Dermis microvascular lymphatic vessel endothelial cell (primary cell): ENCODE measurements around the gene INA. TPM values are rescaled to one million over a fixed set of nuclear protein-coding genes. Genes with fewer than 3 reads are reported as not detected.
"Not testable (repeated sequence)": the region's sequence is repeated elsewhere in the genome, so short reads cannot be mapped to it uniquely, and the experiment has no call there.

ENCODE experiments used
- DNase-seq, 2 donors: peaks; one replicate each; pipeline versions ENCODE4 v3.0.0 to v3.0.0-alpha.2; 2010; ENCODE audit warnings: low read depth in 2 of 2
- total RNA-seq: library from RNA; depleted of rRNA; stranded (reverse); fragments of >200 nt; gene quantifications from 2 replicates; pipeline ENCODE4 v1.2.1, GENCODE V29; 2014

INA gene
- 0.13 TPM in 2 replicates for total RNA-seq

DNA sequence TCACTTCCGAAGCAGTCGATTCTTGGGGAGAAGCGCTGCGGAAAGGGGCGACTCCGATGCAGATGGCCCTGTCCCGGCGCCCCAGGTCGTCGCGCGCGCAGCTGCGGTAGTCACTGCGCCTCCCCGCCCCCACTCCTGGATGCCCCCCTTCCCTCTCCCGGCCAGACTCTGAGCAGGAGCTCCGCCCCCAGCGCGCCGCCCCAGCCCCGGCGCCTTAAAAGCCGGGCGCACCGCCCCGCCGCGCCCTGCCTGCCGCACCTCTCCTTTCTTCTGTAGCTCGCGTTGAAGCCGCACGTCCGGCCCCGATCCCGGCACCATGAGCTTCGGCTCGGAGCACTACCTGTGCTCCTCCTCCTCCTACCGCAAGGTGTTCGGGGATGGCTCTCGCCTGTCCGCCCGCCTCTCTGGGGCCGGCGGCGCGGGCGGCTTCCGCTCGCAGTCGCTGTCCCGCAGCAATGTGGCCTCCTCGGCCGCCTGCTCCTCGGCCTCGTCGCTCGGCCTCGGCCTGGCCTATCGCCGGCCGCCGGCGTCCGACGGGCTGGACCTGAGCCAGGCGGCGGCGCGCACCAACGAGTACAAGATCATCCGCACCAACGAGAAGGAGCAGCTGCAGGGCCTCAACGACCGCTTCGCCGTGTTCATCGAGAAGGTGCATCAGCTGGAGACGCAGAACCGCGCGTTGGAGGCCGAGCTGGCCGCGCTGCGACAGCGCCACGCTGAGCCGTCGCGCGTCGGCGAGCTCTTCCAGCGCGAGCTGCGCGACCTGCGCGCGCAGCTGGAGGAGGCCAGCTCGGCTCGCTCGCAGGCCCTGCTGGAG lies at the start of gene INA:
Gene INA, plus strand, starts transcription at position 243 of the 817 bp plus-strand sequence. Its CDS starts 74 bp downstream, at position 317.
- peak in 1 of 2 donors; percentile 51 for DNase-seq

DNA sequence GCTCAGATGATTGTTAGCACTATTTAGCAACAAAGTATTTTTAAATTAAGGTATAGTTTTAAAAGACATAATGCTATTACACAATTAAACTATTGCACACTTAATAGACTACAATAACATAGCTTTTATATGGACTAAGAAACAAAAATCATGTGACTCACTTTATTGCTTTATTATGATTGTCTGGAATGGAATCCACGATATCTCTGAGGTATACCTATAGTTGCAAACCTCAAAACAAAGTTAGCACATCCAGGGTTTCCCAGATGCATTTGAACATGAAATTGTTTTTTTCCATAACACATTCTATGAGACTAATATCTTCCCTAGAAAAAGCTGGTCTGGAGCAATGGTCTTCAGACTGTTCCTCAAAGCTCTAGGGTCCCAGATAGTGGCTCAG lies 49.5 kb upstream of the INA start:
- no peak for DNase-seq

DNA sequence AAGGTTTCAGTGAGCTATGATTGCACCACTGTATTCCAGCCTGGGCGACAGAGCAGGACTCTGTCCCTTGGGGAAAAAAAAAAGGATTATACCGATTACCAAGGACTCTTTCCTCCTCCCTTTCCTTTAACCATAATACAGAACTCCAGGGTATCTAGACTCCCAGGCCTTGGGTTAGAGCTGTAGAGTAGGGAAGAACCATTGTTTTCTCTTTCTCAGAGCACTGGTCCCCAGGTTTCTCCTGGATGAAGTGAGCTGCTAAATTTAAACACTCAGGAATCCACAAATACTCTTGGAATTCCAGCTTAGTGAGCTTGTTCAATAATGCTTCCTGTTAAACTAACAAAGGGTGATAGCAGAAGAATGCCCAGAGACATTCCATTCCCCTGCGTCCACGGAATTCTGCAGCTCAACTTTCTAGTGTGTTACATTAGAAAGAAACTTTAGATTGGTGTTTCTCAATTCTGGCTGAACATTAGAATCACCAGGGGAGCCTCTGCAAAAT lies 45.8 kb upstream of the INA start:
- peak; percentile 22 to 88 for DNase-seq

DNA sequence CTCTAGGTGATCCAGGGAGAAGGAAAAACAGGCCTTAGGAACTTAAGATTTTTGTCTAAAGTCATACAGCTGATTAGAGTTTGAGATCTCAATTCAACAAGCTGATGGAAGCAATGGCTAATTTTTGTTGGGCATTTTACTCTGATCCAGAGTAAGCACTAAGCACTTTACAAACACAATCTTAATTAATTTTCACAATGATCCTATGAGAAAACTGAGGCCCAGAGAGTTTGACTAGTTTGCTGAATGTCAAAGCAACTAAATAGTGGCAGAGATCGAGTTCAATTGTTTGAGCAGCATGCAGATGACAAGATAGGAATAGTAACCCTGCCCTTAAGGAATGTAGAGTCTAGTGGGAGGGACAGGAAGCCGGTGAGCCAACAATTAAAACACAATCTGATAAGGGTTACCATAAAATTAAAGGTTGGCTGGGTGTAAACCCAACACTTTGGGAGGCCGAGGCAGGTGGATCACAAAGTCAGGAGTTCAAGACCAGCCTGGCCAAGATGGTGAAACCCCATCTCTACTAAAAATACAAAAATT lies 44.7 kb upstream of the INA start:
- no peak for DNase-seq

DNA sequence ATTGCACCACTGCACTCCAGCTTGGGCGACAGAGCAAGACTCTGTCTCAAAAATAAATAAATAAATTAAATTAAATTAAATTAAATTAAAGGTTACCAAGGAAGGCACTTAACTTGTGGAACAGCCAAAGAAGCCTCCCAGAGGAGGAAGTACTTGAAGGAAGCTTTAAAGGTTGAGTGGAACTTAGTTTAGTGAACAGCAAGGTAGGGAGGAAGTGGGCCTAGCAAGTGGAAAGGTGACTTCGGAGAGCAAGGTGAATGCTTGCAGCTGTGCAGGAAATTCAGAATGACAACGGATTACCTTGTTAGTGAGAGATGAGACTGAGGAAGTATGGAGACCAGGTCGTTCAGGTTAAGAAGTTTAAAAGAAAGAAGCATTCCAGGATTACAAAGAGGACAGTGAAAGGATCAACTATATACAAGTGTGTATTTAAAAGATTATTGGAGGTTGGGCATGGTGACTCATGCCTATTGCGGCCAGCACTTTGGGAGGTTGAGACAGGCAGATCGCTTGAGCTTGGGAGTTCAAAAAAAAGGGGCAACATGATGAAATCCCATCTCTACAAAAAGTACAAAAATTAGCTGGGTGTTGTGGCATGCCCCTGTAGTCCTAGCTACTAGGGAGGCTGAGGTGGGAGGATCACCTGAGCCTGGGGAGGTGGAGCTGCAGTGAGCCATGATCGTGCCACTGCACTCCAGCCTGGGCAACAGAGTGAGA lies 44.0 kb upstream of the INA start:
- DNase-seq = no peak

DNA sequence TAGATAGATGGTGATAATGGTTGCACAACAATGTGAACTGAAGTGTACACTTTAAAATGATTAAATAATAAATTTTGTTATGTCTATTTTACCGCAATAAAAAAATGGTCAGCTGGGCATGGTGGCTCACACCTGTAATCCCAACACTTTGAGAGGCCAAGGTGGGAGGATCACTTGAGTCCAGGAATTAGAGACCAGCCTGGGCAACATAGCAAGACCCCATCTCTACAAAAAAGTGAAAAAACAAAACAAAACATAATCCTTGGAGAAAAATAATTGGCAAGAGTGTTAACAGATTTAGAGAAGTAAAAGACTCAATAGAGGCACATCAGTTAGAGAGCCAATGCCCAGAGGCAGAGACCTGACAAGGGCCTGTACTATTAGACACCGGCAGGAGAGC lies 41.2 kb upstream of the INA start:
- no peak for DNase-seq

DNA sequence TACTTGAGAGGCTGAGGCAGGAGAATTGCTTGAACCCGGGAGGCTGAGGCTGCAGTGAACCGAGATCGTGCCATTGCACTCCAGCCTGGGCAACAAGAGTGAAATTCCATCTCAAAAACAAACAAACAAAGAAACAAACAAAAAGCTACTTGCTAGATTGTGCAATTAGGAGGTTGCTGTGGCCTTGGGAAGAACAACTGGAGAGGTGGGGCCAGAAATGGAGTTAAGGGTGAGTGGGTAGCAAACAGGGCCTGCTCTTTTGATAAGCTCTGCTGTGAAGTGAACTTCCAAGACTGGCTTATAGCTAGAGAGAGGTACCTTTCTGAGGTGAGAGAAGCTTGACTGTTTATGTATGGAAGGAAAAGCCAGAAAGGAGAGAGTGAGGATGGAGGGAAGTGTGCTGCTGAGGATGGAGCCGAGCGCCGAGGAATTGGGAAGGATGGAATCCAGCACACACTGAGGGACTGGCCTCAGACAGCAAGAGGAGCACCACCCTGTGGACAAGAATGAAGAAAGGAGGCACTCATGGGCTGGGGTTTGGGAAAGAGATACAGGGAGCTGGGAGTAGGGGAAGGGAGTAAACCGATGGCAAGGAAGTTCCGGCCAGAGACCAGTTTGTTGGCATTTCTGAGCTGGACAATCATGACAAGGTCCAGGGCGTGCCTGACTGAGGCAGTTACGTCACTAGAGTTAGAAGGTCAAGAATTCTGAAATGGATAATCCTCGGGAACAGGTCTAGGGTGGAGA lies 38.3 kb upstream of the INA start:
- DNase-seq = peak in 1 of 2 donors; percentile 45

DNA sequence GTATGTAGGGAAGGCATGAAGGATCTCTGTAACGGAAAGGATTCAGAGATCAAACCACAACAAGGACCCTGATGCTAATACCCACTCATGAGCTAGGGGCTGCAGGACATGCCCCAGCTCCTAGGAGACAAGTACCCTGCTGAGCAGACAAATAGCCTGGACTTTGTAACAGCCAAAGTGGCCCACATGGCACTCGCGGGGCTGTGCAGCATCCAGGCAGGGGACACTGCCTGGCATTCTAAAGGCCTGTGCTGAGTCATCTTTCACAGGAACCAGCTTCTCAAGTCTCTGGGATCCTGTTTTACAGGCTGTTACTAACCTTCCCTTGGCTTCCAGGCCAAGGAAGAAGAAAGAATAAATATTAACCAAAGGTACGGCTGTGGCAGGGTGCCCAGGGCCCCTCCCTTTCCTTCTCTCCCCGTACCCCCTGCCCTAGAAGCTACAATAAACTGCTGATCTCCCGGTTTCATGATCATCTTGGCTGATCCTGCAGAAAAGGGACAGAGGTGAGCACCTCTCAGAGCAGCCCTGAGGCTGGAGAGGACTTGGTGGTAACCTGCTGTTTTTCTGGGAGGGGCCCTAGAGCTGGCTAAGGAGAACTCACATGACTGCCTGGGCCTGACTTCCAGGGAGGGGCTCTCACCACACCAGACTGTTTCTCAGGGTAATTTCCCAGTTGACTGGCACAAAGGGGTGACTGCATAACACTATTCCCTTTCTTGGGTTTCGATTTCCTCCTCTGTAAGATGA lies 35.5 kb upstream of the INA start:
- peak in 1 of 2 donors; percentile 56 for DNase-seq

DNA sequence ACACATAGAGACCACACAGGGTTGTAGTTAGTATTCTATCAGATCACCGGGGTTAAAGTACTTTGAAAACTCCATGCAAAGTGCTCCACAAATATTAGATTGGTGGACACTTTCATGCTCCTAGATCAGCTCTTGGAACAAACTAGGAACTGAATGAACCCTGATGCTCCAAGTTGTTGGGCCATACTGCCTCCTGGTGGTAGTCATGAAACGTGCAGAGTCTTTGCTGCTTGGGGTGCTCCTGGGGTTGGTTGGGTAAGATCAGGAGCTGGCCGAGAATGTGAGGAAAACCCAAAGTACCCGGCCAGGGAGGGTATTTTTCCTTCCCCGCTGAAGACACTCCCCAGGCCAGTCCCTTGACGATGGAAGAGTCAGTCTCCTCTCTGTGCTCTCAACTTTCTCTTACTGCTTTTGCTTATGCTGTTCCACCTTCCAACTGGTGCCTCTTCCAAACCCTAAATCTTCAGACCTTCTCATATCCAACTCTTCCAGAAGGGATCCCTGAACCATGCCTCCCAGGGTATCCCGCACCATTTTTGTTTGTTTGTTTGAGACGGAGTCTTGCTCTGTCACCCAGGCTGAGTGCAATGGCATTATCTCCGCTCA lies 32.2 kb upstream of the INA start:
- peak; percentile 77 to 81 for DNase-seq

DNA sequence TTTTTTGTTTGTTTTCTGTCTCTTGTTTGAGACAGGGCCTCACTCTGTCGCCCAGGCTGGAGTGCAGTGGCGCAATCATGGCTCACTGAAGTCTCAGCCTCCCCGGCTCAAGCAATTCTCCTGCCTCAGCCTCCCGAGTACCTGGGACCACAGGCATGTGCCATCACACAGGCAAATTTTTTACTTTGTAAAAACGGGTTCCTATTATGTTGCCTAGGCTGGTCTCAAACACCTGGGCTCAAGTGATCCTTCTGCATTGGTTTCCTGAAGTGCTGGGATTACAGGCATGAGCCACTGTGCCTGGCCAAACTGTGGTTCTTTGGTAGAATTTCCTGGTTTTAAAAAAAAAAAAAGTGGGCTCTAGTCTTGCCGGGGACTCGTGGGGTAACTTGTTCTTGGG lies 31.4 kb upstream of the INA start, which contains the start of gene RPEL1:
Gene RPEL1, plus strand, starts transcription at position 301 of the 400 bp plus-strand sequence. CDS start 110 bp downstream, outside the sequence.
- DNase-seq = not testable (repeated sequence)

DNA sequence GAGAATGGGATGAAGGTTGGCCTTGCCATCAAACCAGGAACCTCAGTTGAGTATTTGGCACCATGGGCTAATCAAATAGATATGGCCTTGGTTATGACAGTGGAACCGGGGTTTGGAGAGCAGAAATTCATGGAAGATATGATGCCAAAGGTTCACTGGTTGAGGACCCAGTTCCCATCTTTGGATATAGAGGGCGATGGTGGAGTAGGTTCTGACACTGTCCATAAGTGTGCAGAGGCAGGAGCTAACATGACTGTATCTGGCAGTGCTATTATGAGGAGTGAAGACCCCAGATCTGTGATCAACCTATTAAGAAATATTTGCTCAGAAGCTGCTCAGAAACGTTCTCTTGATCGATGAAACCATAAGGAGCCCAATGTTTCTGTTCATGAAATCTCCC lies 30.6 kb upstream of the INA start:
- DNase-seq = no peak

DNA sequence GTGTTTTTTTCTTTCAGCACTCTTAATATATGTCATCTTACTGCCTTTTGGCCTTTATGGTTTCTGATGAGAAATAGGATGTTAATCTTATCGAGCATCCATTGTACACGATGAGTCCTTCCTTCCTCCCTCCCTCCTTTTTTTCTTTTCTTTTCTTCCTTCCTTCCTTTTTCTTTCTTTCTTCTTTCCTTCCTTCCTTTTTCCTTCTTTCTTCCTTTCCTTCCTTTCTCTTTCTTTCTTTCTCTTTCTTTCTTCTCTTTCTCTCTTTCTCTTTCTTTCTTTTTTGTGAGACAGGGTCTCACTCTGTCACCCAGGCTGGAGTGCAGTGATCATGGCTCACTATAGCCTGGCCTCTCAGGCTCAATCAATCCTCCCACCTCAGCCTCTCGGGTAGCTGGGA lies 22.8 kb upstream of the INA start:
- no peak for DNase-seq

DNA sequence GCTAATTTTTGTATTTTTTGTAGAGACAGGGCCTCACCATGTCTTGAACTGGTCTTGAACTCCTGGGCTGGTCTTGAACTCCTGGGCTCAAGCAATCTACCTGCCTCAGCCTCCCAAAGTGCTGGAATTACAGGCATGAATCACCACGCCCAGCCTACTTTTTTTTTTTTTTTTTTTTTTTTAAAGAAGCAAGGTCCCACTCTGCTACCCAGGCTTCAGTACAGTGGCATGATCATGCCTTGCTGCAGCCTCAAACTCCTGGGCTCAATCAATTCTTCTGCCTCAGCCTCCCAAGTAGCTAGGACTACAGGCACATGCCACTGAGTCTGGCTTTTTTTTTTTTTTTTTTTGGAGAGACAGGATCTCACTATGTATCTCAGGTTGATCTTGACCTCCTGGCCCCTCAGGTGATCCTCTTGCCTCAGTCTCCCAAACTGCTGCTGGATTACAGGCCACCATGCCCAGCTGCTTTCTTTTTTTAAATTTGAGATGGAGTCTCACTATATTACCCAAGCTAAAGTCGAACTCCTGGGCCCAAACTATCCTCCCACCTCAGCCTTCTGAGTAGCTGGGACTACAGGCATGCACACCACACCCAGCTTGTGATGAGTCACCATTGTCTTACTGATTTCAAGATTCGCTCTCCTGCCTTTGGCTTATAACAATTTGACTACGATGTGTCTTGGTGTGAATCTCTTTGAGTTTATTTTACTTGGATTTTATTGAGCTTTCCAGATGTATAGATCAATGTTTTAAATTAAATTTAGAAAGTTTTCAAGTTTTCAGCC lies 22.2 kb upstream of the INA start:
- no peak for DNase-seq

DNA sequence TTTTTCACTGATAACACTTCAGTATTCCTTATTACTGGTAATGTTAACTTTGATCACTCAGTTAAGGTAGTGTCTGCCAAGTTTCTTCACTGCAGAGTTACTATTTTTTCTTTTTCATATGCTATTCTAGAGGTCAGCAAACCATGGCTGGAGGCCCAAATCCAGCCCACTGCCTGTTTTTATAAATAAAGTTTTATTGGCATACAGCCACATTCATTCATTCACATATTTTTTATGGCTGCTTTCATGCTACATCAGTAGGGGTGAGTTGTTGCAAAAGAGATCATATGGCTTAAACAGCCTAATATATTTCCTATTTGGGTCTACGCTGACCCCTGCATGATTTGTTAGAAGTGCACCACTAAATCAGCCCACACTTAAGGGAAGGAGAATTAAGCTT lies 20.3 kb upstream of the INA start:
- DNase-seq = no peak

DNA sequence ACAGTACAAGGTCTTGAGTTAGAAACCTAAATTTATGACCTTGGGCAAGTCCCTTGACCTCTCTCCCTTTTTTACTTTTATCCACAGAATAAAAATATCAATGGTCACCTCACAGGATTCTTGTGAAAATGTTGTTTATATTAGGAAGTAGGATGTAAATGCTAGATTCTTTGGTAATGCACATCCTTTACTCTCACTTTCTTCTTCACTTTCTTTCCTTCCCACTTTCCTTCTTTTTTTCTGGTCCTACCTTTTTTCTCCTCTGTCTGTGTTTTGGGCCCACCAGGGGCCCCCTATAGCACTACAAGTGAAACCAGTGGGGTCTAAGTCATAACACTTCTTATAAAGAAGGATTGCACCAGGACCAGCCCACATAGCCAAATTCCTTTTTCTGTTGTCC lies 19.1 kb upstream of the INA start:
- DNase-seq = no peak

DNA sequence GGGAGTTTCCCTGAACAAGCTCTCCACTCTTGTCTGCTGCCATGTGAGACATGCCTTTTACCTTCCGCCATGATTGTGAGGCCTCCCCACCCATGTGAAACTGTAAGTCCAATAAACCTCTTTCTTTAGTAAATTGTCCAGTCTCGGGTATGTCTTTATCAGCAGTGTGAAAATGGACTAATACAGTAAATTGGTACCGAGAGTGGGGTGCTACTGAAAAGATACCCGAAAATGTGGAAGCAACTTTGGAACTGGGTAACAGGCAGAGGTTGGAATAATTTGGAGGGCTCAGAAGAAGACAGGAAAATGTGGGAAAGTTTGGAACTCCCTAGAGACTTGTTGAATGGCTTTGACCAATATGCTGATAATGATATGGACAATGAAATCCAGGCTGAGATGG lies 18.0 kb upstream of the INA start:
- DNase-seq = not testable (repeated sequence)

DNA sequence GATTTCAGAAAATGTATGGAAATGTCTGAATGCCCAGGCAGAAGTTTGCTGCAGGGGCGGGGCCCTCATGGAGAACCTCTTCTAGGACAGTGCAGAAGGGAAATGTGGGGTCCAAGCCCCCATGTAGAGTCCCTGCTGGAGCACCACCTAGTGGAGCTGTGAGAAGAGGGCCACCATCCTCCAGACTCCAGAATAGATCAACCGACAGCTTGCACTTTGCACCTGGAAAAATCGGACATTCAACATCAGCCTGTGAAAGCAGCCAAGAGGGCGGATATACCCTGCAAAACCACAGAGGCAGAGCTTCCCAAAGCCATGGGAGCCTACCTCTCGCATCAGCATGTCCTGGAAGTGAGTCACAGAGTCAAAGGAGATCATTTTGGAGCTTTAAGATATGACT lies 16.9 kb upstream of the INA start:
- DNase-seq = no peak

DNA sequence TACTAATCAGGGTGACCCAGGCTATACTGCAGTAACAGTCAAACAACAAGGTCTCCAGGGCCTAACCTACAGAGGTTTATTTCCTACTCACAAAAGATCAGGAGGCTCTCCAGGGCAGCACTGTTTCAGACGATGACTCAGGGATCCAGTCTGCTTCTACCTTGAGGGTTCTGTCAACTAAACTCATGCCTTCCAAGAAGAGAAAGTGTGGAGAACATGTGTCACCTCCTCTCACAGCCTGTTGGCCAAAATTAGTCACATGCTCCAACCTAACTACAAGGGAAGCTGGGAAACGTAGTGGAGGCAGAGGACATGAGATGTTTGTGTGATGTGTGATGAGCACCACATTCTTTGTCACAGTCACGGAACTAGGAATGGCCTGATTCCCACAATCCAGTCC lies 14.7 kb upstream of the INA start:
- DNase-seq = no peak

DNA sequence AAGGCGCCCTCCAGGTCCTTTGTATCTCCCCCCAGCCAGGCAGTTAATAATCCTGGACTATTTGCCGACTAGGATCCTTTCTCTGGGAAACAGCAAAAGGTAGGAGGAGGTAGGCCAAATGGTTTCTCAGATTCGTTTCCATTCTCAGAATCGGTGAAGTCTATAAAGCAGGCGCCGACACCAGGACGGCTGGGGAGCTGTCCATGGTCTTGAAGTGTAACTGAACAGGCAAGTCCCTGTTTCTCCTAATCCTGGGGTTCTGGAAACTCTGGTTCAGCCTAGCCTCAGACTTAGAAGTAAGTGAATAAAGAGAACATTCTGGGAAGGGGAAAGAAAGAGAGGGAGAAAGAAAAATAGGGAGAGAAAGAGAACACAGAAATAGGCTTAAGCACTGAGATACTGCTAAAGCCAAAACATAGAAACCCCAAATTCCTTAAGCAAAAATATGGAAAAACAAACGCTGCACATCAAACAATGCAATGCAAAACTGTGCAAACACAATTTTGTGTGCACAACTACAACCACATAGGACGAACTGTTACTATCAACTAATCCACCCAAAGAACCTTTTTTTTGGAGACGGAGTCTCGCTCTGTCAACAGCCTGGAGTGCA lies 11.1 kb upstream of the INA start:
- DNase-seq = peak; percentile 55 to 72
